DMS 273 (cell line): ENCODE measurements around the gene TPMT.
A peak's percentile ranks its signal among the peaks of the same experiment; 100 is the strongest.
"Not testable (repeated sequence)": the region's sequence is repeated elsewhere in the genome, so short reads cannot be mapped to it uniquely, and the experiment has no call there.

ENCODE experiments used
- DNase-seq: peaks from one replicate; lab custom pipeline; 2025; ENCODE audit not compliant: unreplicated experiment; lab: John Stamatoyannopoulos, UW

TPMT gene

GRCh38 chr6:18155864-18156421 lies 1.1 kb upstream of the TPMT start:
- peak; percentile 87 for DNase-seq

- DNase-seq: peak; percentile 99
Measured at GRCh38 chr6:18155150-18155863, 430 bp upstream of the TPMT start, which contains the start of gene KDM1B. Gene KDM1B (plus strand): TSS chr6:18155422. CDS start chr6:18159896, 4,474 bp downstream.

DNA sequence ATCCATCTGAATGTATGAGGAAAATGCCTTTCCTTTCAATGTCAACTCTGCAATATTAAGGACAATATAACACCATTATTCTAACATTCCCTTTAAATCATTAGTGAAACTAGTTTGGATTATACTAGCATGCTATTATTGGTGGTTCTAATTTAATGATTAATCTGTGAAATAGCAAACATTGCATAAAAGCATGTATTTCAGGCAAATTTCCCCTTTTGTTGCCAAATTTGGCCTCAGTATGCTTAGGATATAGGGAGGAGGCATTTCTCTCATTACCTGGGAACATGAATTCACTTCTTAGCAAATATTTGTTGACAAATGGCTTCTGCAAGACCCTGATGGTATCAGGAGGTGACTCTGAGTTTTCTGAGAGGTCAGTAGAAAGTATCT lies 1.6 kb downstream of the TPMT start:
- DNase-seq: no peak

DNA sequence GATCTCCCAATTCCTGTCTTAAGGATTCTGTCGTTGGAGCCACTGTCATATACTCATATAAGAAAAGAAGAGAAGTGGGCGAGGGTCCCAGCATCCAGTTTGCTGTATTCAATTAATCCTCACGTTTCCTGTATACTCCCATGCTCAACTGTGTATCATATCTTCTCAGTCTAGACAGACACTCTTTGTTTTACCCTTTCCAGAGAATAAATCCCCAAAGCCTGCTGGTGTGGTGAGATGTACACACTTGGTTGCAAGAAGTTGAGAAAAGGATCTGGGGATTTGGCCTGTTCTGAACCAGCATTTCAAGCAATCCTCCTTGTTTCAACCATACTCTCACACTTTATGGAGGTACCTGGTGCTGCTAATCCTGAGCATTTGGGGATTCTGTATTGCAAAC lies 3.1 kb downstream of the TPMT start:
- no peak for DNase-seq

GRCh38 chr6:18151391-18151790 lies 3.5 kb downstream of the TPMT start:
- DNase-seq: not testable (repeated sequence)

- DNase-seq: no peak
Measured at GRCh38 chr6:18148304-18149025, 6.4 kb downstream of the TPMT start.

DNA sequence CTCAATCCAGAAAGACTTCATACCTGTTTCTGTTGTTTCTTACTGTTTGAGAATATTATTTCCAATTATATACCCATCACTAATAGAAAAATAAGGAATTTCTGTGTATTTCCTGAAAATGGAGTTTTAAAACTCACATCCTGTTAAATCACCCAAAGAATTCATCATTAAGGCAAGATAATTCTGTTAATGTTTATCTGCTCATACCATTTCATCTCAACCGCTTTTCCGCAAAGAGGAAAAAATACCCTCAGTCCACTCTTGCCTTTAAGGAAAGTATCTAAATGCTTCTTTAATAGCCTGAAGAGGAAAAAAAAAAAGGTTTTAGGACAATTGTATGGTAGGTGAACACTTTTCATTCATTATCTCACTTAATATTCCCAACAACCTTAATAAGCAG lies 7.3 kb downstream of the TPMT start:
- DNase-seq: no peak

DNA sequence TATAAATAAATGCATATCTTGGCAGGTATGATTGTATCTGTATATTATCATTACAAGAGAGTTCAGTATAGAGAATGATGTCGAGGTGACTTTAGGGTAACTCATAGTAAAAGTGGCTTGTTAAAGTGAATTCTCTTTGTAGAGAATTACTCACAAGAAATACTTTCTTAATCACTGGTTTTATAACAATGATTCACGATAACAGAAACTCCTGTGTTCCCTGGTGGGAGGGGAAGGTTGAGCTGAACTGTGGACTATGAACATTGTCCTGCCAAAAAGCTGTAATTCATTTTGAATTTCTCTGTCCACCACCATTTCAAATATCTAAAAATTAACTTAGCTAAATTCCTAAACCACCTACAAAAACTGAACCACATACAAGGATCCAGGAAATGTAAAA lies 7.7 kb downstream of the TPMT start:
- no peak for DNase-seq

DNA sequence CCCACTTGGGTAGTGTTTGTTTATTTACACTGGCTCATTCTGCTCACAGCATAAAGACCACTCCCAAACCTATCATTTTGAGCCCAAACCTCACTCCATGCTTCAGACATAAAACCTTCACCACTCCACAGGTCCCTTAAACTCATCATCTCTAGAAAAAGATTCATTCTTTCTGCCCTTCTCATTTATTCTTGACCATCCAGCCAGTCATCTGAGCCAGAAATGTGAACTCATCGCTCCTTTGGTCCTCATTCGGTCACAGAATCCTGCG lies 12.4 kb downstream of the TPMT start:
- no peak for DNase-seq

DNA sequence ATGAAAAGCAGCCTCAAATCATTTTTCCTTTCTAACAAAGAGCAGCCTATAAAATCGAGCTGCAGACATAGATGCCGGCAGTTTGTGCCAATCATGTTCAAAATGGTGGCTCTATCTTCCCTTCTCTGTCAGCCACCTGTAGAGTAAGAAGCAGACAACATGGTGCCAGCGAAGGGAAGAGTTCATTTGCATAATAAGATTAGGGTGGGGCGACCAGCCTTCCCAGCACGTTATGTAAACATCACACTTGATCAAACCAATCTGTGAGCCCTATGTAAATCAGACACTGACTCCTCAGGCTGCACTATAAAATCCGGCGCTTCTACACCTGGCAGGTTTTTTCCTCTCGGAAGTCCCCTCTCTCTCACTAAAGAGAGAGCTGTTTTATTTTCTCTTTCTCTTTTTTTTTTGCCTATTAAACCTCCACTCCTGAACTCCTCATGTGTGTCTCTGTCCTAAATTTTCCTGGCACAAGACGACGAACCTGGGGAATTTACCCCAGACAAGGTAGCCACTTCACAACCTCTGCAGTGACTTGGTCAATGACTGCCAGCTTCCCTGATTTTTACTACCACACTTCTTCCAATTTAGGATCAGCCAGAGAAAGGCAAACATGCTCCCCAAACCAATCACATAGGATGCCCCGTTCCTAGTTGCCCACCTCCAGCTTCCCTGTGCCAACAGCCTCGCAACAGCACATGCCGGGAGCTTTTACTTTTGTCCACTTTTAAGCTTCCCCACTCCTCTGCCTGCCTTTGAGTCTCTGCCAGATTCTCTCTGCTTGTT lies 12.9 kb downstream of the TPMT start:
- peak; percentile 10 for DNase-seq

- no peak for DNase-seq
Measured at GRCh38 chr6:18139935-18140621, 14.8 kb downstream of the TPMT start.

GRCh38 chr6:18138906-18139305 lies 16.0 kb downstream of the TPMT start:
- no peak for DNase-seq

- no peak for DNase-seq
Measured at GRCh38 chr6:18136260-18136659, 18.6 kb downstream of the TPMT start.

GRCh38 chr6:18135171-18135570 lies 19.7 kb downstream of the TPMT start:
- no peak for DNase-seq

DNA sequence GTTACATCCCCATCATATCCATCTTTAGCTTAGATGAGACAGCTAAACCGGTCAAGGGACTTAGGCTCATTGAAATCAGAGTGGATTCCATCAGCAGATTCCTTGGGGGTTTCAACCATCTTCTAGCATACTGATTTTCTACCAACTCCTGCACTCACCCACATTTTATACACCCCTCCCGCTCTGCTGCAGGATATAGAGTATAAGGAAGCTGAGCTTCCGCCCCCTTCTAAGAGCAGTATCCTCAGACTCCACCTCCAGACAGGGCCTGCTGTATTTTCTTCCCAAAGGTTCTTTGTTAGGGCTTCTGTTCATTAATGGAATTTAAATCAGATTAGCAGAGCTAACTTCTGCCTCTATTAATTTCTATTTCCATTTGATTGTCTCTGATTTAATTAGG lies 22.5 kb downstream of the TPMT start:
- DNase-seq: no peak

DNA sequence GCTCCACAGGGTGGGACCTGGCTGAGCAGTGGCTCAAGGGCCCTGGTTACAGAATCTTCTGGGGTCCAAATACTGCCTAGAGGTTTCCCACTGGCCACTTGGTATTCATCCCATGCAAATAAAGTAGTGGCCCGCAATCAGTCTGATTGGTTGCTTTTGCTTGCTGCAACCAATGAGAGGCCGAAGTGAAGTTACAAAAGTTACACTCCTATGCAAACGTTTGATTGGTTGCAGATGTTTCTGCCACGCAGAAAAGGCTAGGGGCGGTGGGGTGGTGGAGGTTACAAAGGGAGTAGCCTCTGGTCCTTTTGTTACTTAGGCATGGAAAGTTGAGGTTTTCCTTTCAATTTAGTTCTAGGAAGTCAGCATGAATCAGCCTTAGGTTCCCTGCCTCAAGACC lies 28.8 kb downstream of the TPMT start:
- no peak for DNase-seq

GRCh38 chr6:18122128-18123093 lies 32.5 kb downstream of the TPMT start, which contains the start of gene NHLRC1:
Gene NHLRC1 (minus strand): TSS chr6:18122677. CDS start chr6:18122606, 71 bp downstream.
- peak; percentile 5 for DNase-seq

- no peak for DNase-seq
Measured at GRCh38 chr6:18121580-18122127, 33.2 kb downstream of the TPMT start.

GRCh38 chr6:18119236-18119635 lies 35.6 kb downstream of the TPMT start:
- DNase-seq: peak; percentile 7

DNA sequence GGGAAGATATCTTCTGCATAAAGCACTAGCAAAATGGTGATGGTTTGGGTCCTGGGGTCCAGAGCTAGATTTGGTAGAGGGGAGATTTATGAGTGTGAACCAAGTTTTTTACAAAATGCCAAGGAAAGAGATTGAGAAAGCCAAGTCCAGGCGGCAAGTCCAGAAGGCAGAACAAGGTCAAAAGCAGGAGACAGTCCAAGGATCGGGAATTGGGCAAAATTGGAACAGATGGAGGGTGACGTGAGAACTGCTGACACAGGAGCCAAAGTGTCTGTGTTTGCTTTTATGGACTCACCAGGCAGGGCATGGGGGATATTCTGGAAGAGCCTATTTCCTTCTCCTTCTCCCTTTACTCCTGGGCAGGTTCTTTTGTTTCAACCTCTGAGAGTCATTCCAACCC lies 36.5 kb downstream of the TPMT start:
- peak; percentile 93 for DNase-seq
